ENCODE results near the gene GFRAL.
"Not testable (repeated sequence)": the region's sequence is repeated elsewhere in the genome, so short reads cannot be mapped to it uniquely, and the experiment has no call there.

GFRAL gene

GRCh38 chr6:55327169-55327568 is at the start of gene GFRAL:
GFRAL (plus strand) TSS chr6:55327469; CDS start chr6:55327555, 86 bp downstream.
- DNase-seq, result no peak

GRCh38 chr6:55277646-55278045 is 49.6 kb upstream of the GFRAL start:
- no peak for DNase-seq

GRCh38 chr6:55281215-55281614 is 46.1 kb upstream of the GFRAL start:
- DNase-seq, result no peak

GRCh38 chr6:55282115-55282514 is 45.2 kb upstream of the GFRAL start:
- DNase-seq, result no peak

DNA sequence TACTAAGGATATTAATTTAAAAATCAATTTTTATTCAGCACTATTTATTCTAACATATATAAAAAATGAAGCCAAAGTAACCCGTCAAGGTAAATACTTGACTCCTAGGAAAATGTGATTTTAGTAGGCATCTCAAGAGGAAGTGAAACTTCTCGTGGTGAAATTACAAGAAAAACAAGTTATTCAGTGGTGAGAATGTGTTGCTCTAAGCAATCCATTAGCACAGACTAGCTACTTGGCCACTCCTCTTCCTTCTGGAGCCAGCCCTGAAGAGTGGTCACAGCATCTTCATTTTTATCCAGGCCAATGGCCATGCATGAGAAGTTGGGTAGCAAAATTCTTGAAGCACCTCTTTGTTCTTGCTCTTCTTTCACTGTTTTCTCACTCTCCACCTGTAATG is 40.4 kb upstream of the GFRAL start:
- no peak for DNase-seq

DNA sequence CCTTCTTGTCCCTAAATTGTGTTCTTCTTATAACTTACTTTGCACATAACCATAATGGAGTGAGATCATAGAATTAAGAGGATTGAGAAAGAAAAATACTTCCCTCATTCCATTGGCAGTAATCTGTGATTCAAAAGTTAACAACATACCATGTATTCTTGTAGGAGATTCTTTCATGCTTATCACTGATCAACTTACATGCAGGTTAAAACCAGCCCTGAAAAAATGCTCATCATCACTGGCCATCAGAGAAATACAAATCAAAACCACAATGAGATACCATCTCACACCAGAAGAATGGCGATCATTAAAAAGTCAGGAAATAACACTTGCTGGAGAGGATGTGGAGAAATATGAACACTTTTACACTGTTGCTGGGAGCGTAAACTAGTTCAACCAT is 36.5 kb upstream of the GFRAL start:
- no peak for DNase-seq

DNA sequence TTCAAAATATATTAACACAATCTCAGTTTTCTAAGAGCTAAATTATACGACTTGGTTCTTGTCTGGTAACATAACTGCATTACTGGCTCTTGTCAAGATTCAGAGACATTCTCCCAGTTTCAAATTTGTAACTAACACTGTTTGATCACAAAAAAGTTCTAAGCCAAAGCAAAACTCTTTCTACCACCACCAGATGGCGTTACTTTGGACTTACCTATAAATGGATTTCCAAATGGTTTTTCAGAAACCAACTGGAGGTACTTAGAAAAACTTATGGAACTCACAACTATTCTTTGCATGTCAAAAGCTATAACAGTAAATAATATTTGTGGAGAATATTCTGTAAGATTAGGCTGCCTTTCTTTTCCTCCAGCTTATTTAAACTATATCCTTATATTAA is 34.2 kb upstream of the GFRAL start:
- no peak for DNase-seq

- not testable (repeated sequence) for DNase-seq
Measured at GRCh38 chr6:55297214-55297613, 30.1 kb upstream of the GFRAL start.

DNA sequence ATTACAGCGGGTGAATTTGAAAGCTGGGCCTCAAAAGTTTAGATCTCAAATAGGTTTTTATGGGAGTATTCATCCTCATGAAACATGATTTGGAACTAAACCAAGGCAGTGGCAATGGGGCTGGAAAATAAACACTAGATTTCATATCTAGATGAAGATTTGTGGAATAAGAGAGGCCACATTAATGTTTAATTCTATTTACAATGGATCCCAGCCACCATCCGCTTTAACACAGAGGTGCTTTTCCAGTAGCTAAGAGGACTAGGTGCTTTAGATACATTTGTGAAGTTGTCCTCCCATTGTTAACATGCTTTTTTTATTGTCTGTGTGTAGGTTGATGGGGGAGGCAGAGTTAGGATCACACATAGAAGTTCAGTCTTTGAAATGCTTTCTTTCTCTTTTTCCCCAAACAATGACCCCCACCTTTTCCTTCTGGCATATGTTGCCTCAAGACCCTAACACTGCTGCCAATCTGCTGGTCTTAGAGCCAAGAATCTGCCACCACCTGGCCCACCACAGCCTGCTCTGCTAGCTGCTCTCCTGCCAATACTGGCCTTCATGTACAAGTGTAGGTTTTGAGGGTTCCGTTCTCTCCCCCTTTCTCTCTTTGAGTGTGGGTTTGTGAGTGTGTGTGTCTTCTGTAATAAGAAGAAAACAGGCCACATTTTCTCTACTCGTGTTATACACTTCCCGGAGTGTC is 27.8 kb upstream of the GFRAL start:
- DNase-seq, result peak; percentile 61 to 91

DNA sequence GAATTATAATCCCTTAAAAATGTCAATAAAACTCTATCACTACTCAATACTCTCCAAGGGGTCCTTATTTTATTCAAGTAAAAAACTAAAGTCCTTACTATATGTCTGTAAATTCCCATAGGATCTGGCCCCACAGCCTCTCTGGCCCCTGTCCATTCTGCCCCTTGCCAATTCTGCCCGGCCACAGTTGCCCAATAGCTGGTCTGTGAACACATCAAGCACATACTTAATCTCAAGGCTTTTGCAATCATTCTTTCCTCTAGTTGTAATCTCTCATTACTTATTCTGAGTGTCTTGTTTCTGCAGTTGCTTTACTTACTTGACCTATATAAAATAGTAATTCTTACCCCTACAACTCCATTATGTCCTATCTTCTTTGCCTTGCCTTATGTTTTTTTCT is 22.5 kb upstream of the GFRAL start:
- DNase-seq, result no peak

DNA sequence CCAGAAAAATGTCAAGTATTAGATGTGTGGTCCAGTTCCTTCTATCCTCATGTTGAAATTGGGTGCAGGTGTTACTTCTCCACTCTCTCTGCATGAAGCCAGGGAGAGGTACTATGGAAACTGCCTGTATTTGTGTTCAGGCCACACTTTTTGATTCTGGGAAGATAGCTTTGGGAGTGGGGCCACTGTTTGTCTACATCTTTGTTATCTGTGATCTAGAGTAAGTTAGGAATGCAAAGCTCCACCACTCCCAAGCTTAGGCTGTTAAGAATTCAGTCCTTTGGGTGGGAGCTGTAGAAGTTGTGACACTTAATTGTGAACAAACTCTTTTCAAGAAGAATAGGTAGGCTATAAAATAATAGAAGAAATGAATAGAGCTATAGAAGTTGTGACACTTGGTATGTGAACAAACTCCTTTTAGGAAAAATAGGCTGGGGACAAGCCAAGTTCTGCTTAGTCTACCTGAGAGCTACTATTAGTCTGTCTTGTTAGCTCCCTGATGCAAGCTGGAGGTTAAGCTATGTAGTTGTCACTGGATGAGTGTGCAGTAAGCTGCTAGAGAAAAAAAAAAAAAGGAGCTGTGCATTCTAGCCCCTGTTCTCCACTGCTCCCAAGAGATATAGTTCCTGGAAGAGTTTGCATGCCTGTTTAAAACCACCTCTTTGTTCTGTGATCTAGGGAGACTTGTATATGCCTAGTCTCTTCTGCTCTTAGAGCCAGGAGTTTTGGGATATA is 7.1 kb upstream of the GFRAL start:
- DNase-seq, result no peak

- DNase-seq, result no peak
Measured at GRCh38 chr6:55320696-55321086, 6.6 kb upstream of the GFRAL start.

DNA sequence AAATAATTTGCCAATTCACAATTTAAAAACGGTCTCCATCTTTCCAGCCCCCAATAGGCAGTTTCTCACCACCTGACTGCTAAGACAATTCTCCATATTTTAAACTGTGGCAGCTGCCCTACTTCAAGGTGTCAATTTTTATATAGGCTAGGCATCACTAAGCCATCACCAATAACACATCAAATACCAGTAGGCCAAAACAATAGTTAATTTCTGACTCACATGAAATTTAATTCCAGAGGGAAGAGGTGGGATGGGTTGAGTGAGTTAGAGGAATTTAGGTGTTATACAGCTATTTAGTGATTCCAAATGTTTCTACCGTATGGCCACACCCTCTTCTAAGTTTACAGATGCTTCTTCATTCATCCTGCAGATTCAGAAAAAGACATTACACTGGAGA is 49.9 kb downstream of the GFRAL start:
- DNase-seq, result no peak

DNA sequence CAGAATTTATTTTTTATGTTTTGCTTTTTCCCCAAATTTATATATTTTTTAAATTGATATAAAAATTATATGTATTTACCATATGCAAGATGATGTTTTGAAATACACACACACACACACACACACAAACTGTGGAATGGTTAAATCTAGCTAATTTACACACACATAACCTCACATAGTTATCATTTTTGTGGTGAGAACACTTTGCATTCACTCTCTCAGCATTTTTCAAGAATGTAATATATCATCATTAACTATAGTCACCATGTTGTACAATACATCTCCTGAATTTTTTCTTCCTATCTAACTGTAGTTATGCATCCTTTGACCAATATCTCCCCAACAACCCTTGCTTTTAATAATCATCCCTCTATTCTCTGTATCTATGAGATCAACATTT is 52.2 kb downstream of the GFRAL start:
- DNase-seq, result no peak

GRCh38 chr6:55379895-55380294 is 52.6 kb downstream of the GFRAL start:
- DNase-seq, result no peak

DNA sequence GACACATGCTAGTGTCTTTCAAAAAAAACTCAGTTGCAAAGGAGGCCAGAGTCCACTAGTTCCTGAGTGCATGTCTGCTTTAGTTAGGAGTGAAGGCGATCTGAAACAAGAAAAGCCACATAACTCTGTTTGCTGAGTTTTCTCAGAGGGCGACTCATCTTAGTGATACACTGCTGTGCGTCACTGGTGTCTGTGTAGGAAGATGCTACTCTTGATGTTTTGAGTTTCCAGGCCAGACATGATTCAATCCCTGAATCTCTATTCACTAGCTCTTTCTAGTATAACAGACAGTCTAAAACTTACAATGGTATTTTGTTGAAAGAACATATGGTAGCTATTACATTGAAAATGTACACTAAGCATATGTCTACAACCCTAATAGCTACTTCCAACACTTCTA is 60.9 kb downstream of the GFRAL start:
- no peak for DNase-seq

DNA sequence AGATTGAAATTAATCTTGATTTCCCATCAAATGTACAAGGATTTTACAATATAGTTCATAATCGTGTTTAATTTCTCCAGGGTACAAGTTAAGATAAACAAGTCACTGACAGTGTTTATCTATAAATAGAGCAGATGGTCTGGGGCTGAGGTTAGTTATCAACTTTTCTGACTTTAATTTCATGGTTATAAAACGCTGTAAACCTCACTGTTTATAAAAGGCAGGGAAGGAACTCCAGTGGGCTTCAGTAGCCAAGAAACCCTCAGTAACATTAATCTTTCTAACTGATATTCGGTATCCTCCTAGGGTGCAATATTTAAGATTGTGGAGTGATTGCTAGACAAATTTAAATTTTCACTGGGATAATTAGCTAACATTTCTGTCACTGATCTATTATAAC is 68.6 kb downstream of the GFRAL start:
- no peak for DNase-seq

GRCh38 chr6:55397986-55398385 is 70.7 kb downstream of the GFRAL start:
- no peak for DNase-seq

DNA sequence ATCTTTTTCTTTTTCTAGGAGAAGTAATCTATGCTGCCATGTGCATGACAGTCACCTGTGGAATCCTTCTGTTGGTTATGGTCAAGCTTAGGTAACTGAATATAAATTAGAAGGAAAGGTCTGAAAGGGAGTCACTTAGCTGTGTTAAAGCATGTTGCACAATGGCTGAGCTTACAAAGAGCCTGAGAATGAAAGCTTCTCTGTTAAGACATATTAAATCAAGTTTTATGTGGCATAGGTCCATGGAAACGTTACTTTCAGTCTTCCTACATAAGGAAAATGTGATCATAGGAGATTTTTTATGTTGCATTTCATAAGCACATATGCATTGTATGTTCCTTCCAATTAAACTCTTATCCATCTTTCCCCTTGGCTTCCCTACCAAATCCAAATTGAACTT is 72.1 kb downstream of the GFRAL start:
- no peak for DNase-seq

- no peak for DNase-seq
Measured at GRCh38 chr6:55405474-55406235, 78.4 kb downstream of the GFRAL start.

GRCh38 chr6:55410674-55411073 is 83.4 kb downstream of the GFRAL start:
- no peak for DNase-seq

DNA sequence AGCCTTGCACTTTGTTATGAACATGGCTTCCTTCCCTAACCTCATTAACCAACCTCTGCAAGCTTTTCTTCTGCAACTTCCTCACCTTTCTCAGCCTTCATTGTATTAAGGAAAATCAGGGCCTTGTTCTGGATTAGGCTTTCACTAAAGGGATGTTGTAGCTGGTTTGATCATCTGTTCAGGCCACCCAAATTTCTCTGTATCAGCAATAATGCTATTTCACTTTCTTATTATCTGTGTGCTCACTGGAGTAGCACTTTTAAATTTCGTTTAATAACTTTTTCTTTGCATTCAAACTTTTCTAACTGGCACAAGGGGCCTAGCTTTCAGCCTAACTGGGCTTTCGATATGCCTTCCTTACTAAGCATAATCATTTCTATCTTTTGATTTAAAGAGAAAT is 96.7 kb downstream of the GFRAL start:
- no peak for DNase-seq

- peak in 1 of 2 experiments; percentile 37 for DNase-seq
Measured at GRCh38 chr6:55433446-55434130, 106.3 kb downstream of the GFRAL start.
